GM12873 (cell line): Measurements from ENCODE around the gene HIVEP3.

Source experiments
- TF ChIP-seq, protein P1 (sequence below): IDR thresholded peaks from 2 replicates; pipeline ENCODE4 v1.5.1; 2012; ENCODE audit warnings: low read depth, mild to moderate bottlenecking, moderate library complexity, low read length, control low read depth; ENCODE audit not compliant: insufficient read depth; ENCODE audit errors: missing control alignments

Gene HIVEP3

DNA sequence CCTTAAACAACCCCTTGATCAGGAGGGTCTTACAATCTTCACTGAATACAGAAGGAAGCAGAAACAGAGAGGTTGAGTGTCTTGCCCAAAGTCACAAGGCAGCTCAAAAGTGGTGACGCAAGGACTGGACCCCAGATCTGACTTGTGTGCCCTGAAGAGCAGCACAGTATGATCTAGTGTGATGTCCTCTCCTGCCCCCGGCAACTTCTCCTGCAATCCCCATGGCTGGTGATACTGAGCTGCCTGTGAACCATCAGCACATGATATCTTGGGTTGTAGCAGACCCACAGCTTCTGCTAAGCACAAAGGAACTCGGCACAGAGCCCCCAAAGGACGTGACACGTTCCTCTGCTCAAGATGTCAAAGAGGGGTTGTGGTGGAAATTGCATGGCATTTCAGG lies 383.0 kb downstream of the HIVEP3 start:
- TF ChIP-seq, protein P1, sequence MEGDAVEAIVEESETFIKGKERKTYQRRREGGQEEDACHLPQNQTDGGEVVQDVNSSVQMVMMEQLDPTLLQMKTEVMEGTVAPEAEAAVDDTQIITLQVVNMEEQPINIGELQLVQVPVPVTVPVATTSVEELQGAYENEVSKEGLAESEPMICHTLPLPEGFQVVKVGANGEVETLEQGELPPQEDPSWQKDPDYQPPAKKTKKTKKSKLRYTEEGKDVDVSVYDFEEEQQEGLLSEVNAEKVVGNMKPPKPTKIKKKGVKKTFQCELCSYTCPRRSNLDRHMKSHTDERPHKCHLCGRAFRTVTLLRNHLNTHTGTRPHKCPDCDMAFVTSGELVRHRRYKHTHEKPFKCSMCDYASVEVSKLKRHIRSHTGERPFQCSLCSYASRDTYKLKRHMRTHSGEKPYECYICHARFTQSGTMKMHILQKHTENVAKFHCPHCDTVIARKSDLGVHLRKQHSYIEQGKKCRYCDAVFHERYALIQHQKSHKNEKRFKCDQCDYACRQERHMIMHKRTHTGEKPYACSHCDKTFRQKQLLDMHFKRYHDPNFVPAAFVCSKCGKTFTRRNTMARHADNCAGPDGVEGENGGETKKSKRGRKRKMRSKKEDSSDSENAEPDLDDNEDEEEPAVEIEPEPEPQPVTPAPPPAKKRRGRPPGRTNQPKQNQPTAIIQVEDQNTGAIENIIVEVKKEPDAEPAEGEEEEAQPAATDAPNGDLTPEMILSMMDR, result no peak

DNA sequence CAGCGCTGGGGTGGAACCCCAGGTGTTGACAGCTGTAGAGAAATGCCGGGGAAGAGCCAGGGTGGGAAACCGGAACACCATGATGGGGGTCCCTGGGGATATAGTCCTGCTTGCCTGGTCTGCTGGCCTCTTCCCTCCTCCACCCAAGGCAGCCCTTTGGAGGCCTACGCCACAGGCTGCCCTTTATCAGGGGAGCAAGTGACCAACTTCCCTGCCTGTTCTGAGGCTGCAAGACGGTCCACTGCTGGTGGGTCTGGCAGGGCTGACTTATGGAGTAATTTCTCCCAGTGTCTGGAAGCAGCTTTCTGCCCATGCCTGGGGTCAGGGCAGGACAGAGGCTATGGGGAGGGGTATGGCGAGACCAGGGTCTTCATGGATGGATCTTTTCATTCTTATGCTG lies 383.4 kb downstream of the HIVEP3 start:
- TF ChIP-seq, protein P1, result no peak

DNA sequence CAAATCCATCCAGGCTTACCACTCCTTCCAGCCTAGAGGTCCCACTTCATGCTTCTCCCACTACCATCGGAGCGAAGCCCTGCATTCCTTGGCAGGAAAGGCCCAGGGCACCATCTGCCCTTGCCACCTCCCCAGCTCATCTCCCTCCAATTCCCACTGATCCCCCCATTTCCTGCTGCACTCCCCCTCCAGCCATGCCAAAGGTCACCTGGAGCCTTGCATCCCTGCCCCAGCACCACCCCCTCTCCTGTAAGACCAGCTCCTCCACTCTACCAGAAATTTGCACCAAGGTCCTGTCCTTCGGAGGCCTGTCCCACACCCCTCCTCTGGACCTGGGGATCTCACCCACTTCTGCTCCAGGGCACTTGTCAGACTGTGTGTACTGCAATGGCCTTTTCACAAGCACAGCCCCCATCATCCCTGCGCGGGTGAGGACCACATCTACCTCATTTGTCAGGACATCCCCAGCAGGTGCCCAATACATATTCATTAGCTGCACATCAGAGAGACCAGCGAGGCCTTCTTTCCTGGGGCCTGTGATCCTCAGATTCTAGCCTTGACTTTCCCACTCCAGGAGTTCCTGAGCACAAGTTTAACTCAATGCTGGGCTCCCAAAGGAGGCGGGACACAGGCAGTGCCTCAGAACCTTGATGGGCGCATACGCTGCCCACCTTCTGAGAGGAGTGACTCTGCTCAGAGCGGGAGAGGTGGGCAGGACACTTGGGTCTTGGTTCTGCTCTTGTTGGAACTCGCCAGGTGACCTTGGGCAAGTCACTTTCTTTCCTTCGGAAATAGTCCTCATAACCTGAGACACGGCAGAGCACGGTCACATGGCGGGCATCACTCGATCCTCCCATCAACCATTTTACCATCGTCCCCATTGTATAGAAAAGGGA lies 384.3 kb downstream of the HIVEP3 start:
- TF ChIP-seq, protein P1, result no peak

DNA sequence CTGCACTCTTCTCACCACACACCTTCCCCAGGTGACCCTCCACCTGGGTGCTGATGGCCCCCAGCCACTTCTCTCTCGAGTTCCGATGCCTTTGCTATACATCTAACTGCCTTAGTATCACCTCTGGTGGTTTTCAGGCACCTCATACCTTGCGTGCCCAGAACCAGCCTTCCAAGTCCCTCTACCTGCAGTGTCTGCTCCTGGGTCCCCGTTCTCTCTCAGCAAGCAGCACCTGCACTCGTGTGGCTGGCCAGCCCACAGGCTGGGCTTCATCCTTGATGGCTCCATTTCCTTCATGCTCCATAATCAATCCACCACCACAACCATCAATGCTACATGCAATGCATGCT lies 385.0 kb downstream of the HIVEP3 start:
- TF ChIP-seq, protein P1, result no peak

DNA sequence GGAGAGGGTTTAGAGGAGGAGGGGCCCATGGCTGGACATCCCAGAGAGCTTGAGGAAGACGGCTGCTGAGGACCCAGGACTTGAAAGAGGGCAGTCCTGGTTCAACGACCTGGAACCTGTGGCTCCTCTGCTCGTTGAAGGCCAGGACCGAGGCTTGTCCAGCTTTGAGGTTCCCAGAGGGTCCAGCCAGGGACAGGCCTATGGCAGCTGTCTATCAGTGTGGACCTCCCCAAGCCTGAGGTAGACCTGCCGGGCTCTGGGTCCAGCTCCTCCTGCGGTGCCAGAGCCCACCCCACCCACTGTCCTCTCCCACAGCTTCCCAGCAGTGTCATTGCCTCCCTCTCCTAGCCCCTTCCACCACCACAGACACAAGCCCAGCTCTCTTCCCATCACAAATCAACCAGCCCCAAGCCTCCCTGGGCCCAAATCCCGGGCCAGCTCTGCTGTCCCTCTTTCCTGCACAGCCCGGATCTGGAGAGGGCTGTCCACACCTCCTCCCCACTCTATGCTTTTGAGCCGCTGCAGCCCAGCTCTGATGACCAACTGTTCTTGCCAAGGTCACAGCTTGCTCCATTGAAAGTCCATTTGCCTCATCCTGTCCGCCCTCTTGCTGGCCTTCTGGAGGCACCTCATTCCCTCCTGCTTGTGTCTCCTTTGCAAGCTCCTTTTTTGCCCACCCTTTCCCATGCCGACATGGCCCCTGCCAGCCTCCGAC lies 385.5 kb downstream of the HIVEP3 start:
- TF ChIP-seq, protein P1, result no peak

DNA sequence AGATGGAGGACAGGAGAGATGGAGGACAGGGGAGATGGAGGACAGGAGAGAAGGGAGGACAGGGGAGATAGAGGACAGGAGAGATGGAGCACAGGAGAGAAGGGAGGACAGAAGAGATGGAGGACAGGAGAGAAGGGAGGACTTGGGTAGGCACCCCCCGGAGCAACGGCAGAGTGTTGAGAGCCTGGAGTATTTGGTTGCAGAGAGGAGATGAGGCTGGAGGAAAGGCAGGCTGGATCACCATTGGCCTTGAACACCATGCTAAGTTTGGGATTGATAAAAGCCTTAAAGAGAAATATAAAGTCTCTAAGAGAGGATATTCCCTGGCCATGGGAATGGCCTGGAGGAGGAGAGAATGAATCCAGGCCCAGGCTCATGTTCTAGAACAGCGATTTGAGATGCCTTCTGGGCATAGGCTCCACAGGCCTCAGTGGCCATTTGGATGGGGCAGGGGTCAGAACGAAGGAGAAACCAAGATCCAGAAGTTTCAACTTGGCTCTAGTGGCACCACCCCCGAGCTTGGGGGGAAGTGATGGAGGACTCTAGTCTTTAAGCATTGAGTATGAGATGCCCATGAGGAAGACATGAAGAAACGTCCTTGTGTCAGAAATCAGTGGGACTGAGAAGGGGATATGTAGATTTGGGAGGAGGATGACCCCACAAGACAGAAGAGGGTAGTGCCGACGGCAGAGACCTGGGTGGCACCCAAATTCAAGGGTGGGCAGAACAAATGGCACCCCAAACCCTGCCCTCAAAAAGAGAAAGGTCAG lies 386.3 kb downstream of the HIVEP3 start:
- TF ChIP-seq, protein P1, result no peak

DNA sequence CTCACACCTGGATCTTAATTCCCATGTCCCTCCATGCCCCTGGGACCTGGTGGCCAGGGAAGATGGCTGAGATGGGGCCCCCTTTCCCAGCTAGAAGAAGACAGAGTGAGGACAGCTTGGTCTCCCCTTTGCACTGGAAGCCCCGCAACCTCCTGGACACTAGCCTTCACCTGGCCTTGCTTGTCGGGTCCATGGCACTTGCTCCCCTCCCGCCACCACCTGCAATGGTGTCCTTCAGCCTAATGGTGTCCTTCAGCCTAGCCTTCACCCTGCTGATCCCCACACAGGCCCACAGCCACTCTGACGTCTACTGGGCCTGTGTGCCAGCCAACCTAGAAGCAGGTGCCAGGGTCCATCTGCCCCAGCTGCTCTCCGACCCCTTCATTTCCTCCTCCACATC lies 388.3 kb downstream of the HIVEP3 start:
- TF ChIP-seq, protein P1, result no peak
